Measurements from ENCODE around the gene PARD3B.

DNA sequence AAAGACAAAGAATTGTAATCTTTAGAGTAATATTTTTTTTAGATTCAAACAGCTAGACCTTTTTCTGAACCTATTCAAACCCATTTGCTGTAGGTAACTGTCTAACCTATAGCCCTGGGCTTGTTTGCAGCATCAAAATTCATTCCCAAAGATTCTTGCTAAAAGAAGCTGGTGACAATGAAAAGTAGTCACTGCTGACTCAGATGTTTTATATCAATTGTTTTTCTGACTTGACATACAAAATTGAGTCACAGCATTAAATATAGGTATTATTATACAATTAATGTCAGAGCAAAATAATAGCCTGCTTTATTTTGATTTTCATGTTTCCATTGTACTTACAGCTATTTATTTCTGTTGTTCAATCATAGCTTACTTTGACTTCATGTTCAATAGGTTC, 816.7 kb downstream of the PARD3B start:
- TF ChIP-seq GATA2 (IDR thresholded peaks at IDR 0.05; ENCODE audit: low read depth, low read length): no peak
- TF ChIP-seq GATA3 (IDR thresholded peaks at IDR 0.05; ENCODE audit: low read depth, low read length): no peak

All from SH-SY5Y (cell line).